Activated T-cell treated with anti-CD3 and anti-CD28 coated beads, Interleukin-2, amount 50 U/mL, for 4 hours (primary cell): ENCODE results near the gene NR2F1-AS1. TPM values are rescaled to one million over a fixed set of nuclear protein-coding genes. Genes with fewer than 3 reads are reported as not detected.
A peak's percentile ranks its signal among the peaks of the same experiment; 100 is the strongest.

Source experiments
- ATAC-seq, 2 donors: fragments of 200-7000 bp; cut with Tn5 transposase; one replicate each; pipeline ENCODE4 v1.10.0; 2021
- DNase-seq: peaks from one replicate; pipeline ENCODE4 v3.0.0-alpha.2; 2020
- H3K27me3 Mint-ChIP-seq: one replicate; pipeline ENCODE4 v1.8.0; 2021; ENCODE audit warnings: low read depth, mixed read lengths
- H3K36me3 Mint-ChIP-seq: one replicate; pipeline ENCODE4 v1.8.0; 2022; ENCODE audit warnings: mixed read lengths; ENCODE audit not compliant: insufficient read depth
- H3K4me1 Mint-ChIP-seq: one replicate; pipeline ENCODE4 v1.8.0; 2021; ENCODE audit warnings: low read depth, mixed read lengths
- H3K4me3 Mint-ChIP-seq: one replicate; pipeline ENCODE4 v1.8.0; 2021; ENCODE audit warnings: mild to moderate bottlenecking, moderate library complexity, mixed read lengths
- H3K9me3 Mint-ChIP-seq: one replicate; pipeline ENCODE4 v1.8.0; 2021; ENCODE audit warnings: mixed read lengths
- total RNA-seq, 3 donors: library from RNA; stranded (reverse); gene quantifications; one replicate each; pipeline ENCODE4 v1.2.1, GENCODE V29; 2021

Gene NR2F1-AS1
- total RNA-seq, 3 donors from 2014 or later: not detected

- no peaks in the 10 kb centered on the region for H3K36me3 Mint-ChIP-seq
- H3K4me3 Mint-ChIP-seq: no peak overlapping the region
- peaks cover 3% of the 10 kb centered on the region for H3K4me1 Mint-ChIP-seq
- peaks cover 3% of the 10 kb centered on the region for H3K9me3 Mint-ChIP-seq
- DNase-seq (no peak), ATAC-seq (no peak)
- peaks cover 37% of the 10 kb centered on the region for H3K27me3 Mint-ChIP-seq
Observed at GRCh38 chr5:93598091-93599000, 17.3 kb upstream of the NR2F1-AS1 start.

- Mint-ChIP-seq H3K36me3 (no peaks in the 10 kb centered on the region), H3K27me3 (peaks cover 46% of the 10 kb centered on the region), H3K4me3 (no peak overlapping the region), H3K9me3 (peaks cover 3% of the 10 kb centered on the region), H3K4me1 (peaks cover 3% of the 10 kb centered on the region)
- no peak for ATAC-seq
- no peak for DNase-seq
Observed at GRCh38 chr5:93596676-93597490, 15.9 kb upstream of the NR2F1-AS1 start.

- H3K9me3 Mint-ChIP-seq: no peaks in the 10 kb centered on the region
- no peaks in the 10 kb centered on the region for H3K36me3 Mint-ChIP-seq
- peak in 1 of 2 donors; percentile 13 for ATAC-seq
- no peak overlapping the region for H3K4me3 Mint-ChIP-seq
- H3K27me3 Mint-ChIP-seq: peaks cover 52% of the 10 kb centered on the region
- H3K4me1 Mint-ChIP-seq: peaks cover 3% of the 10 kb centered on the region
- no peak for DNase-seq
Observed at GRCh38 chr5:93596310-93596675, 15.3 kb upstream of the NR2F1-AS1 start.

- peak in 1 of 2 donors; percentile 11 for ATAC-seq
Observed at GRCh38 chr5:93595420-93596147, 14.6 kb upstream of the NR2F1-AS1 start.

GRCh38 chr5:93594591-93595419 is 13.8 kb upstream of the NR2F1-AS1 start:
- ATAC-seq: no peak
- DNase-seq: no peak
- H3K36me3 Mint-ChIP-seq: no peaks in the 10 kb centered on the region
- no peaks in the 10 kb centered on the region for H3K9me3 Mint-ChIP-seq
- H3K4me3 Mint-ChIP-seq: no peak overlapping the region
- H3K27me3 Mint-ChIP-seq: peaks cover 67% of the 10 kb centered on the region
- H3K4me1 Mint-ChIP-seq: peaks cover 3% of the 10 kb centered on the region

More at GRCh38 chr5:93595420-93596147, 14.6 kb upstream of the NR2F1-AS1 start:
- Mint-ChIP-seq H3K27me3 (peaks cover 59% of the 10 kb centered on the region), H3K36me3 (no peaks in the 10 kb centered on the region), H3K4me1 (peaks cover 3% of the 10 kb centered on the region), H3K9me3 (no peaks in the 10 kb centered on the region), H3K4me3 (no peak overlapping the region)
- DNase-seq: no peak

- peaks cover 79% of the 10 kb centered on the region for H3K27me3 Mint-ChIP-seq
- DNase-seq (no peak), ATAC-seq (no peak)
- peaks cover 4% of the 10 kb centered on the region for H3K4me1 Mint-ChIP-seq
- H3K4me3 Mint-ChIP-seq: no peak overlapping the region
- H3K9me3 Mint-ChIP-seq: peaks cover 3% of the 10 kb centered on the region
- H3K36me3 Mint-ChIP-seq: no peaks in the 10 kb centered on the region
Observed at GRCh38 chr5:93593476-93594131, 12.6 kb upstream of the NR2F1-AS1 start.

- Mint-ChIP-seq H3K4me3 (no peak overlapping the region), H3K4me1 (peaks cover 8% of the 10 kb centered on the region), H3K36me3 (no peaks in the 10 kb centered on the region)
Observed at GRCh38 chr5:93592883-93593282, 11.9 kb upstream of the NR2F1-AS1 start.

GRCh38 chr5:93591323-93591945 is 10.4 kb upstream of the NR2F1-AS1 start:
- peaks cover 4% of the 10 kb centered on the region for H3K9me3 Mint-ChIP-seq

More at GRCh38 chr5:93592883-93593282, 11.9 kb upstream of the NR2F1-AS1 start:
- ATAC-seq: no peak
- H3K27me3 Mint-ChIP-seq: peaks cover 84% of the 10 kb centered on the region
- no peak for DNase-seq
- peaks cover 4% of the 10 kb centered on the region for H3K9me3 Mint-ChIP-seq

GRCh38 chr5:93590493-93590892 is 9.5 kb upstream of the NR2F1-AS1 start:
- Mint-ChIP-seq H3K27me3 (peaks cover 92% of the 10 kb centered on the region), H3K4me3 (no peak overlapping the region), H3K4me1 (peaks cover 13% of the 10 kb centered on the region), H3K36me3 (no peaks in the 10 kb centered on the region), H3K9me3 (peaks cover 4% of the 10 kb centered on the region)
- DNase-seq: no peak
- no peak for ATAC-seq

More at GRCh38 chr5:93591323-93591945, 10.4 kb upstream of the NR2F1-AS1 start:
- ATAC-seq (no peak), DNase-seq (no peak)
- peaks cover 10% of the 10 kb centered on the region for H3K4me1 Mint-ChIP-seq
- no peaks in the 10 kb centered on the region for H3K36me3 Mint-ChIP-seq
- H3K4me3 Mint-ChIP-seq: no peak overlapping the region
- peaks cover 93% of the 10 kb centered on the region for H3K27me3 Mint-ChIP-seq

- no peak for DNase-seq
- Mint-ChIP-seq H3K36me3 (no peaks in the 10 kb centered on the region), H3K4me1 (peaks cover 13% of the 10 kb centered on the region), H3K9me3 (peaks cover 4% of the 10 kb centered on the region), H3K4me3 (no peak overlapping the region), H3K27me3 (peaks cover 89% of the 10 kb centered on the region)
- no peak for ATAC-seq
Observed at GRCh38 chr5:93589829-93590215, 8.8 kb upstream of the NR2F1-AS1 start.

- DNase-seq: no peak
Observed at GRCh38 chr5:93589152-93589828, 8.3 kb upstream of the NR2F1-AS1 start.

GRCh38 chr5:93588352-93589151 is 7.5 kb upstream of the NR2F1-AS1 start:
- no peak overlapping the region for H3K4me3 Mint-ChIP-seq
- H3K4me1 Mint-ChIP-seq: peaks cover 13% of the 10 kb centered on the region
- H3K27me3 Mint-ChIP-seq: peaks cover 76% of the 10 kb centered on the region
- DNase-seq (no peak), ATAC-seq (no peak)
- peaks cover 4% of the 10 kb centered on the region for H3K9me3 Mint-ChIP-seq
- H3K36me3 Mint-ChIP-seq: no peaks in the 10 kb centered on the region

More at GRCh38 chr5:93589152-93589828, 8.3 kb upstream of the NR2F1-AS1 start:
- Mint-ChIP-seq H3K9me3 (peaks cover 4% of the 10 kb centered on the region), H3K27me3 (peaks cover 83% of the 10 kb centered on the region), H3K4me3 (no peak overlapping the region), H3K4me1 (peaks cover 13% of the 10 kb centered on the region), H3K36me3 (no peaks in the 10 kb centered on the region)
- ATAC-seq: no peak
